H9 (cell line): Measurements from ENCODE around the gene CCNQ. TPM values are rescaled to one million over a fixed set of nuclear protein-coding genes. Genes with fewer than 3 reads are reported as not detected.

Experiments
- DNase-seq: peaks from one replicate; pipeline ENCODE4 v3.0.0-alpha.2; 2017
- H2AFZ ChIP-seq: one replicate; pipeline ENCODE4 v1.6.1; 2013; ENCODE audit warnings: mild to moderate bottlenecking, low read length, control low read depth, moderate library complexity
- H2AK5ac ChIP-seq: 2 replicates; pipeline ENCODE4 v1.6.1; 2013; ENCODE audit warnings: low read length, control low read depth, mixed read lengths; ENCODE audit not compliant: insufficient read length
- H2BK120ac ChIP-seq: one replicate; pipeline ENCODE4 v1.6.1; 2013; ENCODE audit warnings: low read depth, mild to moderate bottlenecking, low read length, control low read depth, inconsistent platforms; ENCODE audit not compliant: poor library complexity, severe bottlenecking
- H2BK12ac ChIP-seq: 2 replicates; pipeline ENCODE4 v1.6.1; 2013; ENCODE audit warnings: low read length, control low read depth, mixed read lengths, low read depth; ENCODE audit not compliant: insufficient read length
- H2BK15ac ChIP-seq: 2 replicates; pipeline ENCODE4 v1.6.1; 2013; ENCODE audit warnings: low read depth, low read length, control low read depth
- H2BK20ac ChIP-seq: one replicate; pipeline ENCODE4 v1.6.1; 2013; ENCODE audit warnings: low read depth, mild to moderate bottlenecking, low read length, control low read depth, inconsistent platforms; ENCODE audit not compliant: poor library complexity, severe bottlenecking
- H2BK5ac ChIP-seq: 2 replicates; pipeline ENCODE4 v1.6.1; 2013; ENCODE audit warnings: low read length, control low read depth, mixed read lengths; ENCODE audit not compliant: insufficient read length
- H3K14ac ChIP-seq: 2 replicates; pipeline ENCODE4 v1.6.1; 2013; ENCODE audit warnings: low read length, control low read depth; ENCODE audit not compliant: insufficient read depth
- H3K18ac ChIP-seq: 2 replicates; pipeline ENCODE4 v1.6.1; 2013; ENCODE audit warnings: low read depth, mild to moderate bottlenecking, mixed read lengths, low read length, control low read depth; ENCODE audit not compliant: insufficient read length
- H3K23ac ChIP-seq: 2 replicates; pipeline ENCODE4 v1.6.1; 2013; ENCODE audit warnings: low read length, control low read depth, mixed read lengths, low read depth; ENCODE audit not compliant: insufficient read length
- H3K23me2 ChIP-seq: 2 replicates; pipeline ENCODE4 v1.6.1; 2013; ENCODE audit warnings: low read depth, mild to moderate bottlenecking, mixed read lengths, low read length, control low read depth; ENCODE audit not compliant: insufficient read length, poor library complexity, severe bottlenecking
- H3K27ac ChIP-seq: 2 replicates; pipeline ENCODE4 v1.5.1; 2013; ENCODE audit warnings: low read length, control low read depth, mixed read lengths, low read depth; ENCODE audit not compliant: insufficient read length
- H3K27me3 ChIP-seq: 2 replicates; pipeline ENCODE4 v1.6.1; 2013; ENCODE audit warnings: low read length, control low read depth, inconsistent platforms; ENCODE audit not compliant: insufficient read depth
- H3K4ac ChIP-seq: 2 replicates; pipeline ENCODE4 v1.6.1; 2013; ENCODE audit warnings: low read depth, mild to moderate bottlenecking, control low read depth, inconsistent platforms, low read length, moderate library complexity
- H3K4me1 ChIP-seq: 2 replicates; pipeline ENCODE4 v1.6.1; 2013; ENCODE audit warnings: low read length, control low read depth, inconsistent platforms; ENCODE audit not compliant: insufficient read depth
- H3K4me2 ChIP-seq: 2 replicates; pipeline ENCODE4 v1.6.1; 2013; ENCODE audit warnings: low read length, control low read depth, mixed read lengths; ENCODE audit not compliant: insufficient read length, insufficient read depth
- H3K56ac ChIP-seq: 2 replicates; pipeline ENCODE4 v1.6.1; 2013; ENCODE audit warnings: low read depth, mild to moderate bottlenecking, mixed read lengths, low read length, control low read depth; ENCODE audit not compliant: insufficient read length
- H3K79me1 ChIP-seq: 2 replicates; pipeline ENCODE4 v1.6.1; 2013; ENCODE audit warnings: low read depth, mild to moderate bottlenecking, moderate library complexity, low read length, control low read depth, inconsistent platforms; ENCODE audit not compliant: insufficient read depth, poor library complexity, severe bottlenecking
- H3K79me2 ChIP-seq: 2 replicates; pipeline ENCODE4 v1.6.1; 2013; ENCODE audit warnings: low read length, control low read depth, inconsistent platforms; ENCODE audit not compliant: insufficient read depth
- H3K9ac ChIP-seq: 2 replicates; pipeline ENCODE4 v1.6.1; 2013; ENCODE audit warnings: low read length, control low read depth, mixed read lengths; ENCODE audit not compliant: insufficient read length; ENCODE audit errors: extremely low read depth
- H3K9me3 ChIP-seq: one replicate; pipeline ENCODE4 v1.6.1; 2013; ENCODE audit warnings: low read depth, low read length, inconsistent platforms; ENCODE audit not compliant: control insufficient read depth
- H3T11ph ChIP-seq: one replicate; pipeline ENCODE4 v1.6.1; 2013; ENCODE audit warnings: mild to moderate bottlenecking, low read length, control low read depth, inconsistent platforms
- H4K20me1 ChIP-seq: one replicate; pipeline ENCODE4 v1.6.1; 2013; ENCODE audit not compliant: control insufficient read depth, insufficient read length, insufficient read depth
- H4K5ac ChIP-seq: 2 replicates; pipeline ENCODE4 v1.6.1; 2013; ENCODE audit warnings: low read depth, mild to moderate bottlenecking, mixed read lengths, low read length, control low read depth; ENCODE audit not compliant: insufficient read length
- H4K8ac ChIP-seq: replicated peaks from 2 replicates; pipeline ENCODE4 v1.6.1; 2013; ENCODE audit warnings: low read length, control low read depth, mixed read lengths, low read depth; ENCODE audit not compliant: insufficient read length
- H4K91ac ChIP-seq: 2 replicates; pipeline ENCODE4 v1.6.1; 2013; ENCODE audit warnings: low read depth, mild to moderate bottlenecking, moderate library complexity, mixed read lengths, low read length, control low read depth; ENCODE audit not compliant: insufficient read length
- H3K27ac Mint-ChIP-seq, 3 experiments: 2 replicates in 2 of 3; 3 replicates in 1 of 3; pipeline ENCODE4 v1.8.0; 2020 to 2021; ENCODE audit warnings: mixed read lengths in 3 of 3, mild to moderate bottlenecking in 1 of 3, moderate library complexity in 1 of 3
- H3K27me3 Mint-ChIP-seq: 2 replicates; pipeline ENCODE4 v1.8.0; 2021; ENCODE audit warnings: low read depth, mild to moderate bottlenecking, moderate library complexity, mixed read lengths
- H3K36me3 Mint-ChIP-seq, 3 experiments: 2 replicates in 2 of 3; 3 replicates in 1 of 3; pipeline ENCODE4 v1.8.0; 2020 to 2021; ENCODE audit warnings: low read depth in 3 of 3, mixed read lengths in 3 of 3; ENCODE audit not compliant: insufficient read depth in 1 of 3
- H3K4me1 Mint-ChIP-seq, 2 experiments: 2 replicates each; pipeline ENCODE4 v1.8.0; 2020; ENCODE audit warnings: mixed read lengths in 2 of 2
- H3K4me3 Mint-ChIP-seq, 2 experiments: 2 replicates in 1 of 2; 3 replicates in 1 of 2; pipeline ENCODE4 v1.8.0; 2020 to 2021; ENCODE audit warnings: mild to moderate bottlenecking in 2 of 2, mixed read lengths in 2 of 2, moderate library complexity in 1 of 2
- H3K9me3 Mint-ChIP-seq, 2 experiments: 2 replicates in 1 of 2; 3 replicates in 1 of 2; pipeline ENCODE4 v1.8.0; 2020; ENCODE audit warnings: mild to moderate bottlenecking in 2 of 2, mixed read lengths in 2 of 2, moderate library complexity in 1 of 2
- CTCF ChIP-seq: fragments of 200-600 bp; sonication (generic); conservative IDR thresholded peaks from 3 replicates; pipeline ENCODE4 v1.8.0; 2021; ENCODE audit warnings: antibody characterized with exemption, mild to moderate bottlenecking
- WGBS: extraction: QIAGEN DNeasy Blood & Tissue Kit; methylation state at CpG from one replicate; pipeline ENCODE4 v1.1.7; 2013; ENCODE audit warnings: missing lambda C conversion rate, low lambda C conversion rate, mixed read lengths; ENCODE audit not compliant: insufficient read length; ENCODE audit errors: extremely low coverage; 5-methylcytosine and 5-hydroxymethylcytosine counted together
- total RNA-seq: library from RNA; stranded (reverse); gene quantifications from 2 replicates; pipeline ENCODE4 v1.2.1, GENCODE V29; 2021

The CCNQ gene
- total RNA-seq, 1 experiment from 2014 or later: 18.4 TPM

- Histone ChIP-seq H2AK5ac (no peak overlapping the region), H4K8ac (no peak overlapping the region), H3K79me1 (no peaks in the 10 kb centered on the region), H3K56ac (no peak overlapping the region), H4K91ac (no peak overlapping the region), H3K27me3 (no peaks in the 10 kb centered on the region), H2BK12ac (no peak overlapping the region), H2BK20ac (no peak overlapping the region), H3K4me1 (no peaks in the 10 kb centered on the region), H4K5ac (no peak overlapping the region), H3K9me3 (peaks cover 64% of the 10 kb centered on the region), H2BK120ac (no peak overlapping the region), H3K27ac (no peak overlapping the region), H4K20me1 (no peaks in the 10 kb centered on the region), H2AFZ (no peak overlapping the region), H3K4me2 (no peak overlapping the region), H3T11ph (no peak overlapping the region), H3K4ac (no peak overlapping the region), H2BK15ac (no peak overlapping the region), H2BK5ac (no peak overlapping the region), H3K18ac (no peak overlapping the region), H3K14ac (no peak overlapping the region), H3K23ac (no peak overlapping the region), H3K9ac (no peak overlapping the region), H3K79me2 (no peaks in the 10 kb centered on the region), H3K23me2 (no peaks in the 10 kb centered on the region)
- peaks cover 0 to 6% (median 2%) of the 10 kb centered on the region in 3 experiments; a peak in 3 of 7 replicates for H3K36me3 Mint-ChIP-seq
- no peak for TF ChIP-seq CTCF
- no peak overlapping the region; a peak in 1 of 7 replicates for H3K27ac Mint-ChIP-seq
- H3K27me3 Mint-ChIP-seq: peaks cover 3% of the 10 kb centered on the region; the same call in 1 of the 2 replicates
- WGBS: no CpG with 5 or more reads among the region's 17 CpGs
- DNase-seq: no peak
- H3K9me3 Mint-ChIP-seq: peaks cover 66 to 82% of the 10 kb centered on the region in 2 experiments
- H3K4me1 Mint-ChIP-seq: peaks cover 0 to 6% of the 10 kb centered on the region in 2 experiments; a peak in 1 of 4 replicates
- no peak overlapping the region for H3K4me3 Mint-ChIP-seq
Measured at GRCh38 chrX:153549231-153549630, 49.7 kb downstream of the CCNQ start.
